ENCODE measurements around the gene SLC4A1.

The SLC4A1 gene

GRCh38 chr17:44308320-44308818 is 40.4 kb upstream of the SLC4A1 start, which contains the start of gene RUNDC3A:
RUNDC3A (plus strand) TSS chr17:44308601; CDS start chr17:44308833, 232 bp downstream.
- TF ChIP-seq POLR2A (IDR thresholded peaks at IDR 0.05; ENCODE audit: low read depth, low read length), result no peak
- FAIRE-seq (no peak), DNase-seq (ENCODE audit: insufficient read length, low spot score) (peak; percentile 91)

DNA sequence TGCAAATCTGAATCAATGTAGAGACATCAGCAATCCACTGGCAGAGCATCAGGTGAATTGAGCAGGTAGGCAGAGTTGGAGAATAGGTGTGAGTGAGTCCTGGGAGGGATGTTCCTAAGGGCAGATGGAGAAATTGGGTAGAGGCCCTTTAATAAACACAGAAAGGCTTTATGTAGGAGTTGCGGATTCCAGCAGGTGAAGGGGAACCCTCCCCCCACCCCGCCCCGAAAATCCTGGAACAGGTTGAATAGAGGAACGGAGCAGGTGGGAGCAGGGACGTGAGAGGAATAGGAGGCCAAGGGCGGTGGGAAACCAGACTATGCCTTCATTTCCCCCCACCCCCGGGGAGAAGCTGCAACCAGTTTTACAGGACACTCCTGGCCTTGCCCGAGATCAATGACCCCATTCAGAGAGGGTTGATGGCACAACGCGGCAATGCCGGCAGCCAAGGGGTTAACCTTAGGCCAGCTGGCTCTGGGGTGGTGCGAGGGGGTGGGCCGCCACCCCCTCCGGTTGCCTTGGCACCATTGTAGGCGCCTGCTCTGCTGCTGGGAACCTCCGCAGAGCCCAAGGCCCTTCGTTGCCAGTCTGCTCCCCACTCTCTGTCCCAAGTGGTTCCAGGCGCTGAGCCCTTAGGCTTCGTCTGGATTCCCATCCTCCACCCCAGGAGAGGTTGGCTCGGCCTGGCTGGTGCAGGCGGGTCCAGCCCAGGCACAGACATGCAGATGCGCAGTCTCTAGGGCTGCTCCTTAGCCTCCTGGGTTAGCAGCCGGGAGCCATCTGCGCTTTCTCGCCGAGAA is 39.7 kb upstream of the SLC4A1 start:
- TF ChIP-seq POLR2A (IDR thresholded peaks at IDR 0.05; ENCODE audit: low read depth, low read length), result no peak
- no peak for FAIRE-seq
- no peak for DNase-seq (ENCODE audit: insufficient read length, low spot score)

- no peak for DNase-seq (ENCODE audit: insufficient read length, low spot score)
- FAIRE-seq, result no peak
- no peak for TF ChIP-seq POLR2A (IDR thresholded peaks at IDR 0.05; ENCODE audit: low read depth, low read length)
These were observed 36.7 kb upstream of the SLC4A1 start for GRCh38 chr17:44304651-44305050.

- no peak for DNase-seq (ENCODE audit: insufficient read length, low spot score)
- TF ChIP-seq POLR2A (IDR thresholded peaks at IDR 0.05; ENCODE audit: low read depth, low read length), result no peak
- FAIRE-seq, result no peak
These were observed 30.0 kb upstream of the SLC4A1 start for GRCh38 chr17:44297975-44298374.

DNA sequence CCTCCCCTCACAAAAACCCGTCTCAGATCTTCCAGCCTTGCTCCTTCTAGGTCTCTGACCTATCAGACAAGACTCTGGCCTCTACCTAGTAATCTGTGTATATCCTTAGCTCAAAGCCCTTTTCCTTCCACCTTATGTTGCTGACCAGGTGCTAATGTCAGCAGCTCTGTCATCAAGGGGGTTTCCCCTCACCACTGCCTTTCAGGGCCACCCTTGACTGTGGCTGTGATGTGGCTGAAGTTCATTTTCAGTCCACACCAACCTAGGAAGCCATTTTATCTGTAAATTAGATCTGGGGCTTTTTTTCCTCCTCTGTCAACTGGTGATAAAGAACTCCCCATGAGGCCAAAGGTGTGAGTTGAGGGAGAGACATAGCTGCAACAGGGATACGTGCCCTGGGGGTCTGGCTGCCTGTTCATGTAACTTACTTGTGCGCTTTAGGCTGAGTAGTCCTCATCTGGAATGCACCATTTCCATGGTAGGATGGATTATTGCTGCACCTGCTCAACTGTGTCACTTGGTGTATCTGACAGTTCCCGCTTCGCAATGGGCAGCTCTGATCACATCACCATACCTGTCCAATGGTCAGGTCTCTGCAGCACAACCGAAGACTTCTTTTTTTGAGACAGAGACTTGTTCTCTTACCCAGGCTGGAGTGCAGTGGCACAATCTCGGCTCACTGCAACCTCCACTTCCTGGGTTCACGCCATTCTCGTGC is 25.7 kb upstream of the SLC4A1 start:
- TF ChIP-seq POLR2A (IDR thresholded peaks at IDR 0.05; ENCODE audit: low read depth, low read length), result no peak
- FAIRE-seq (no peak), DNase-seq (ENCODE audit: insufficient read length, low spot score) (no peak)

- TF ChIP-seq POLR2A (IDR thresholded peaks at IDR 0.05; ENCODE audit: low read depth, low read length), result no peak
- FAIRE-seq, result no peak
- DNase-seq (ENCODE audit: insufficient read length, low spot score), result no peak
These were observed 19.7 kb upstream of the SLC4A1 start for GRCh38 chr17:44287651-44288050.

DNA sequence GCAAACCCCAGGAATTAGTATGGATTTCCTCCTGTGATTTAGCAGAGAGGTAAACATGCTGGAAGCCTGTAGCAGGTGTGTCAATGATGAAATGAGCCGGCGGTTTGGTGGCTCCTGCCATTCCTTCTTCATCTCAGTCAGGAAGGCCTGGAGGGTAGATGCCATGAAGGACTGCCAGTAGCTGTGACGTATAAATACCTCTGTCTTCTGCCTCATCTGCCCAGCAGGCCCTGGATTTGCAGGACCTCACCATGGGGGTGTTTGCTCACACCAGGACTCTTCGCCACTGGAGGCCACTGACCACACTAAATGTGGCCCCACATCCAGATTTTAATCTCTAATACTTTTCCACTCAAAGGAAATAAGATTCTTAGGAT is 16.1 kb upstream of the SLC4A1 start:
- DNase-seq (ENCODE audit: insufficient read length, low spot score) (no peak), FAIRE-seq (no peak)
- TF ChIP-seq POLR2A (IDR thresholded peaks at IDR 0.05; ENCODE audit: low read depth, low read length), result no peak

DNA sequence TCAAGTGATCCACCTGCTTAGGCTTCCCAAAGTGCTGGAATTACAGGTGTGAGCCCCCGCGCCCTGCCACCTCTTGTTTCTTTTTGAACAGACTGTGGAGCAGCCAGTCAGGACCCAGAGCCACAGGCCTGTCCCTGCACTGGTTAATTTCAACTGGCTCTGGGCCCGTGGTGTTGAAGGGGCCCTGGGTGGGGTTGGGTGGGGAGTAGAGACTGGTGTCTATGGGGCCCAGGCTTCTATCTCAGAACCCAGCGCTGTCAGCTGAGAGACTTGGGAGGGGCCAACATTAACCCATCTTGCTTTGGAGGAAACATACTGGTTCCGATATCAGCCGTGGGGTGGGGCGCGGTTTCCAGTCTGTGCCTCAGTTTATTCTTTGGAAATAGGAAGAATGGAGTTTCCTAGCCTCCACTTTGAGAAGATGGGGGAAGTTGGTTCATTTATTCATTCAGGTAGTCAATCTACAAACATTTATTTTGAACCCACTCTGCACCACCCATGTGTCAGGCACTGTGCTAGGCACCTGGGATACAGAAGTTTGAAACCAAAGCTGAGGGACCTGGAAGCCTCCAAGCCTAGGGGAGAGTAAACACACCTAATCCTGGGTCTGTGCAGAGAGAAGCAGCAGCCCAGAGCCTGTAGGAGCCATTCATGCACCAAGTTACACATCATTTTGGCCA is 15.5 kb upstream of the SLC4A1 start:
- no peak for FAIRE-seq
- TF ChIP-seq POLR2A (IDR thresholded peaks at IDR 0.05; ENCODE audit: low read depth, low read length), result no peak
- no peak for DNase-seq (ENCODE audit: insufficient read length, low spot score)

- FAIRE-seq (no peak), DNase-seq (ENCODE audit: insufficient read length, low spot score) (no peak)
- TF ChIP-seq POLR2A (IDR thresholded peaks at IDR 0.05; ENCODE audit: low read depth, low read length), result no peak
These were observed 14.3 kb upstream of the SLC4A1 start for GRCh38 chr17:44282264-44282663.

DNA sequence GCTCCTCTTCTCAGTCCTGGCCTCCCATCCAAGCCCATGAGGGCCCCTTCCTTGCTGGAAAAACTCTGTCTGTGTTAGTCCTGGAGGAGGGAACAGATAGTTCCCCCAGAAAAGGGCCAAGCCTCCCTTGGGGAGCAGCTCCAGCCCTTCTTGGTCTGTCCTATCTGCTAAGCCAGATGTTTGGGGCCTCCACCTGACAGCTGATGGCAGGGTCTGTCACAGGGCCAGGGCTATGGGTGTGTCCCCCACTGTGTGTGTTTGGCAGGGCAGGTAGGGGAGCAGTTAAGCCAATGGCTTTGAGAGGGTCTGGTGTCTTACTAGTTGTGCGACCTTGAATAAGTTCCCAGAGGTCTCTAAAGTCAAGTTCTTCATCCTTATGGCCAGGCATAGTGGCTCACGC is 13.6 kb upstream of the SLC4A1 start:
- no peak for TF ChIP-seq POLR2A (IDR thresholded peaks at IDR 0.05; ENCODE audit: low read depth, low read length)
- no peak for FAIRE-seq

GRCh38 chr17:44280392-44280937 is 12.5 kb upstream of the SLC4A1 start:
- FAIRE-seq (no peak), DNase-seq (ENCODE audit: insufficient read length, low spot score) (no peak)
- TF ChIP-seq POLR2A (IDR thresholded peaks at IDR 0.05; ENCODE audit: low read depth, low read length), result no peak

More for the DNA sequence above, 13.6 kb upstream of the SLC4A1 start:
- no peak for DNase-seq (ENCODE audit: insufficient read length, low spot score)

DNA sequence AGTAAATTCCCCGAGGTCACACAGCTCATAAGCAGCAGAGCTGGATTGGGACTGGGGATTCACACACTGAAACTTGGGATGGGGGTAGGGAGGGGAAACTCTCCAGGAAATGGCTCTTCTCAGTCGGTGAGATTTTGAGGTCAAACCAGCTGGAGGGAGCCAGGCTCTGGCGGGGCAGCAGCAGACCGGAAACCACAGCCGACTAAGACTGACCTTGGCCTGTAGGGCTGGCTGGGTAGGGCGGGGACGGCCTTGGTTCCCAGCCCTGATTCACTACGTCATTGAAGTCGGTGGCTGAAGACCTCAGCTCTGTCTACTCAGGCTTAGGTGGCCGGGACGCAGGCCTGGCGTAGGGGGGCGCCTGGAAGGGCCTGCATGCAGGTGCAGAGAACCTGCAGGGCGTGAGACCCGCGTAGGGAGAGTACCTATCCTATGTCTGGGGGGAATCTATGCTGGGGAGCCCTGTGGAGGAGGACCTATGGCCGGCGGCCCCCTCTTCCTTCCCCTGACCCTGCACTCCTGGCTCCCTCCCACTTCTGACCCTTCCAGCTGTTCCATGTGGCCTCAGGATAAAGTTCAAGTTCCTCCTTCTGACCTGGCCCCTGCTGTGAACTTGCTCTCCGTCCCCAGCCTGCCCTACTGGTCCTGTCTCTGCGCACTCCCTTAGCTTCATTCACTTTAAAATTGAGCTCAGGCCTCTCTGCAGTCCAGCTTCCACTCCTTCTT is 11.9 kb upstream of the SLC4A1 start:
- no peak; the same call in 1 of the 2 replicates for TF ChIP-seq POLR2A (IDR thresholded peaks at IDR 0.05; ENCODE audit: low read depth, low read length)
- FAIRE-seq, result peak; percentile 64
- DNase-seq (ENCODE audit: insufficient read length, low spot score), result peak; percentile 94

- no peak for FAIRE-seq
- DNase-seq (ENCODE audit: insufficient read length, low spot score), result no peak
- TF ChIP-seq POLR2A (IDR thresholded peaks at IDR 0.05; ENCODE audit: low read depth, low read length), result no peak
These were observed 11.4 kb upstream of the SLC4A1 start for GRCh38 chr17:44279346-44279665.
